GM12865 (cell line): Measurements from ENCODE around the gene TCEAL7.

Experiments used
- DNase-seq: peaks from one replicate; pipeline ENCODE4 v3.0.0; 2010; ENCODE audit warnings: low read depth
- H3K4me3 ChIP-seq: 2 replicates; pipeline ENCODE4 v1.5.1; 2011; ENCODE audit warnings: mild to moderate bottlenecking, low read depth, low read length, control low read depth
- CTCF ChIP-seq: IDR thresholded peaks from 2 replicates; pipeline ENCODE4 v1.5.1; 2011; ENCODE audit warnings: low read length, control low read depth, low read depth, inconsistent platforms; ENCODE audit not compliant: insufficient read depth; ENCODE audit errors: missing control alignments

Gene TCEAL7

GRCh38 chrX:103378990-103379389 lies 49.0 kb downstream of the TCEAL7 start:
- no peak overlapping the region for H3K4me3 ChIP-seq
- TF ChIP-seq CTCF: no peak
- DNase-seq: no peak
